SK-MEL-5 (cell line): ENCODE results near the gene MT1G. TPM values are rescaled to one million over a fixed set of nuclear protein-coding genes. Genes with fewer than 3 reads are reported as not detected.

Experiments used
- total RNA-seq: library from RNA; depleted of rRNA; stranded (reverse); fragments of >200 nt; shearing (Covaris generic); gene quantifications from 2 replicates; pipeline ENCODE4 v1.2.3, GENCODE V29; 2014; rRNA removed

Gene MT1G
- total RNA-seq, 1 experiment from 2014 or later, result not detected

Other genes with a start within 250 kb of the MT1G start
- gene AMFR, start 242.5 kb downstream of the MT1G start, total RNA-seq, result 122 and 126 TPM in 2 replicates
- 72.7 and 83.5 TPM in 2 replicates for gene NUDT21, start 216.7 kb downstream of the MT1G start, total RNA-seq
- 92.6 and 95.1 TPM in 2 replicates for gene OGFOD1, start 216.5 kb downstream of the MT1G start, total RNA-seq
- 22.8 and 28.3 TPM in 2 replicates for gene BBS2, start 148.0 kb downstream of the MT1G start, total RNA-seq
- gene MT4, start 103.0 kb downstream of the MT1G start, total RNA-seq, result not detected in 2 replicates
- gene MT3, start 78.5 kb downstream of the MT1G start, total RNA-seq, result not detected in 2 replicates
- gene MT2A, start 59.5 kb downstream of the MT1G start, total RNA-seq, result 8.8 and 15.0 TPM in 2 replicates
- not detected in 2 replicates for gene MT1E, start 42.3 kb downstream of the MT1G start, total RNA-seq
- not detected in 2 replicates for gene MT1M, start 35.4 kb downstream of the MT1G start, total RNA-seq
- not detected in 2 replicates for gene MT1A, start 29.4 kb downstream of the MT1G start, total RNA-seq
- gene MT1B, start 16.2 kb downstream of the MT1G start, total RNA-seq, result not detected in 2 replicates
- gene MT1F, start 10.1 kb downstream of the MT1G start, total RNA-seq, result 0.24 TPM in 1 of 2 replicates, not detected in the other
- not detected in 2 replicates for gene MT1H, start 1.7 kb upstream of the MT1G start, total RNA-seq
- gene MT1X, start 14.4 kb upstream of the MT1G start, total RNA-seq, result 17.2 and 17.8 TPM in 2 replicates
- gene NUP93, start 62.1 kb upstream of the MT1G start, total RNA-seq, result 132 and 134 TPM in 2 replicates
- gene SLC12A3, start 197.1 kb upstream of the MT1G start, total RNA-seq, result not detected in 2 replicates